ENCODE data around the gene PODXL. TPM values are rescaled to one million over a fixed set of nuclear protein-coding genes. Genes with fewer than 3 reads are reported as not detected.
A peak's percentile ranks its signal among the peaks of the same experiment; 100 is the strongest.

Gene PODXL
- total RNA-seq, 2 donors from 2014 or later: 523 to 701 TPM

DNA sequence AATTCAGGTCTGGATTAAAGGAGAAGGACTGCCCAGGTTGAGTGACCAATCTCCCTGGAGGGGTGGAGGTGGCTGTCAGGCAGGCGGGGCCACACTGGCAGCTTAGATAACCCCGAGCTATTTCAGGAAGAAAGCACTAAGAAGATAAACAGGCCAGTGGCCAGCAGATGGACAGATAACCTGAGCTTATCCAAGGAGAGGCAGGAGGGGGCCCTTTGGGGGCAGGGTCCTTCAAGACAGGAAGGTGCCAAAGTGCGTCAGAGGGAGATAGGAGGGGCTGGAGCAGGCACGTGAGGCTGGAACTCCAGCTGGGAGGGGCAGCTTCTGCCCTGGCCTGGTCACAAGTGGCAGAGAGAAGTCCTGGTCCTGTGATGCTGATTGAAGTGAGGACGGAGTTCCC lies 29.8 kb upstream of the PODXL start:
- Mint-ChIP-seq H3K4me1 (peaks cover 15% of the 10 kb centered on the region), H3K4me3 (no peak overlapping the region), H3K9me3 (no peaks in the 10 kb centered on the region), H3K27me3 (ENCODE audit: insufficient read depth) (no peaks in the 10 kb centered on the region), H3K36me3 (ENCODE audit: low read depth) (no peaks in the 10 kb centered on the region), H3K27ac (no peak overlapping the region)
- no peaks in the 10 kb centered on the region for H3K9me3 ChIP-seq (ENCODE audit: control insufficient read depth, low read length)
- peak; percentile 87 for DNase-seq
- no peaks in the 10 kb centered on the region for H3K36me3 ChIP-seq (ENCODE audit: control insufficient read depth, insufficient read depth, low read length)
- H3K4me1 ChIP-seq (ENCODE audit: control insufficient read depth, insufficient read depth, low read length): peaks cover 2% of the 10 kb centered on the region
- H3K27ac ChIP-seq (ENCODE audit: low read depth, low read length): no peak overlapping the region
- H3K27me3 ChIP-seq (ENCODE audit: control insufficient read depth, insufficient read depth, low read length, poor library complexity, severe bottlenecking): no peaks in the 10 kb centered on the region
- 37 to 53% methylated on average over 5 of the region's 5 CpGs for WGBS, 2 experiments (ENCODE audit: insufficient coverage in 1 of 2, insufficient read length in 1 of 2)
- H3K9ac ChIP-seq (ENCODE audit: extremely low read depth, low read length, poor library complexity, severe bottlenecking): no peak overlapping the region
- TF ChIP-seq, protein P1, sequence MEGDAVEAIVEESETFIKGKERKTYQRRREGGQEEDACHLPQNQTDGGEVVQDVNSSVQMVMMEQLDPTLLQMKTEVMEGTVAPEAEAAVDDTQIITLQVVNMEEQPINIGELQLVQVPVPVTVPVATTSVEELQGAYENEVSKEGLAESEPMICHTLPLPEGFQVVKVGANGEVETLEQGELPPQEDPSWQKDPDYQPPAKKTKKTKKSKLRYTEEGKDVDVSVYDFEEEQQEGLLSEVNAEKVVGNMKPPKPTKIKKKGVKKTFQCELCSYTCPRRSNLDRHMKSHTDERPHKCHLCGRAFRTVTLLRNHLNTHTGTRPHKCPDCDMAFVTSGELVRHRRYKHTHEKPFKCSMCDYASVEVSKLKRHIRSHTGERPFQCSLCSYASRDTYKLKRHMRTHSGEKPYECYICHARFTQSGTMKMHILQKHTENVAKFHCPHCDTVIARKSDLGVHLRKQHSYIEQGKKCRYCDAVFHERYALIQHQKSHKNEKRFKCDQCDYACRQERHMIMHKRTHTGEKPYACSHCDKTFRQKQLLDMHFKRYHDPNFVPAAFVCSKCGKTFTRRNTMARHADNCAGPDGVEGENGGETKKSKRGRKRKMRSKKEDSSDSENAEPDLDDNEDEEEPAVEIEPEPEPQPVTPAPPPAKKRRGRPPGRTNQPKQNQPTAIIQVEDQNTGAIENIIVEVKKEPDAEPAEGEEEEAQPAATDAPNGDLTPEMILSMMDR (conservative IDR thresholded peaks at IDR 0.05): no peak
- peak overlapping the region; percentile 69 for H3K4me3 ChIP-seq (ENCODE audit: low read length)

DNA sequence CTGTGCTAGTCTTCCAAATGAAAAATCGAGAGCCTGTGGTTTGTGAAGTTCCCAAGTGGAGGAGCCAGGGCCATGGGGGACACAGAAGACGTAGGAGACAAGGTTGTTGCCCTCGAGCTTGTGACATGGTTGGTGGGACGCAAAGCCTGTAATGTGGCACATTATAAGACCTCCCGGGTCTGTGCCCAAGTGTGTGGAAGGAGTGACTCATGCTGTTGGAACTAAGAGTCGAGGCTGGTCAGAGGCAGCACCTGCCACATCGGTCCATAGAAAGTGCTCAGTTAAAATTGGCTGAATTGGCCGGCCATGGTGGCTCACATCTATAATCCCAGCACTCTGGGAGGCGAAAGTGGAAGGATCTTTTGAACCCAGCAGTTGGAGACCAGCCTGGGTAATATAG lies 27.0 kb upstream of the PODXL start:
- Histone ChIP-seq H3K4me1 (ENCODE audit: control insufficient read depth, insufficient read depth, low read length) (peaks cover 2% of the 10 kb centered on the region), H3K27me3 (ENCODE audit: control insufficient read depth, insufficient read depth, low read length, poor library complexity, severe bottlenecking) (no peaks in the 10 kb centered on the region), H3K36me3 (ENCODE audit: control insufficient read depth, insufficient read depth, low read length) (no peaks in the 10 kb centered on the region), H3K4me3 (ENCODE audit: low read length) (no peak overlapping the region), H3K27ac (ENCODE audit: low read depth, low read length) (no peak overlapping the region), H3K9me3 (ENCODE audit: control insufficient read depth, low read length) (no peaks in the 10 kb centered on the region), H3K9ac (ENCODE audit: extremely low read depth, low read length, poor library complexity, severe bottlenecking) (no peak overlapping the region)
- Mint-ChIP-seq H3K36me3 (ENCODE audit: low read depth) (no peaks in the 10 kb centered on the region), H3K27ac (no peak overlapping the region), H3K4me3 (no peak overlapping the region), H3K9me3 (no peaks in the 10 kb centered on the region), H3K27me3 (ENCODE audit: insufficient read depth) (no peaks in the 10 kb centered on the region), H3K4me1 (peaks cover 11% of the 10 kb centered on the region)
- peak; percentile 51 for DNase-seq
- 92 to 96% methylated on average over 9 of the region's 9 CpGs for WGBS, 2 experiments (ENCODE audit: insufficient coverage in 1 of 2, insufficient read length in 1 of 2)
- TF ChIP-seq, protein P1 (conservative IDR thresholded peaks at IDR 0.05): no peak

DNA sequence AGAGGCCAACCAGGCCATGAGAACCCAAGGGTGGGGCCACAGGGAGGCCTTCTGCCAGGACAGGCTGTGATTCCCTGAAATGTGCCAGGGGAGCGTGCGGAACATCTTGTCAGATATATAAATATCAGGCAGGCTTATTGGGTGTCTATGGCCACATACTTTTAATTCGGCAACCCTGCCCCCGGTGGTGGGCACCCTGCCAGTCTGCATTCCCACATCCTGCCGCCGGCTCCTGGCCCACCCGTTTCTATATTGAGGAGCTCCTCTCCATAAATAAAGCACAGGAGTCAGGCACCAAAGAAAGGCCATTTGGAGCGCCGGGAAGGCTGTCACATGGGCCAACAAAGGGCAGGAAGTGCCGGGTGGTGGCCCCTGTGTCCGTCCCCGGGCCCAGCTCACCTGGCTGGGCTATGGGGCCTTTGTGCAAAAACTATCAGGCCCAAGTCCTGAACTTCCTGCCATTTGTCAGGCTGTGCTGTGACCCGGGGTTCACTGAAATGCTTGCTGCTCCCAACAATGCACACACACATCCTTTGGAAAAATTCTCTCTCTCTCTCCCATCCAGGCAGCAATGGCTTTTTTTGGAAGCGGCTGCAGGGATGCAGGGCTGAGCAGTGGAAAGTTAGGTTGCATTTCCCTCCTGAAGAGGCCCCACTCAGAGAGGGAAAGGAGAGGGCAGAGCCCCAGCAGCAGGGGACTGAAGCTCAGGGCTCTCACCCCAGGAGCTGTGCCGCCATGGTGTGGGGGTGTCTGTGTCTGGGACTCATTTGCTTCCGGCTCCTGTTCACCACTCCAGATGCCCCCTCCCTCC lies 25.0 kb upstream of the PODXL start:
- DNase-seq: peak; percentile 64
- Histone ChIP-seq H3K9me3 (ENCODE audit: control insufficient read depth, low read length) (no peaks in the 10 kb centered on the region), H3K9ac (ENCODE audit: extremely low read depth, low read length, poor library complexity, severe bottlenecking) (no peak overlapping the region), H3K4me3 (ENCODE audit: low read length) (no peak overlapping the region), H3K36me3 (ENCODE audit: control insufficient read depth, insufficient read depth, low read length) (no peaks in the 10 kb centered on the region), H3K27ac (ENCODE audit: low read depth, low read length) (no peak overlapping the region), H3K4me1 (ENCODE audit: control insufficient read depth, insufficient read depth, low read length) (peaks cover 2% of the 10 kb centered on the region), H3K27me3 (ENCODE audit: control insufficient read depth, insufficient read depth, low read length, poor library complexity, severe bottlenecking) (no peaks in the 10 kb centered on the region)
- WGBS, 2 experiments (ENCODE audit: insufficient coverage in 1 of 2, insufficient read length in 1 of 2): 85 to 88% methylated on average over 12 to 16 of the region's 16 CpGs
- Mint-ChIP-seq H3K9me3 (no peaks in the 10 kb centered on the region), H3K36me3 (ENCODE audit: low read depth) (no peaks in the 10 kb centered on the region), H3K27me3 (ENCODE audit: insufficient read depth) (no peaks in the 10 kb centered on the region), H3K27ac (no peak overlapping the region), H3K4me3 (no peak overlapping the region), H3K4me1 (peaks cover 16% of the 10 kb centered on the region)
- TF ChIP-seq, protein P1 (conservative IDR thresholded peaks at IDR 0.05): peak; percentile 45

Data from endodermal cell (in vitro differentiated cells).